ENCODE data around the gene DDB1. TPM values are rescaled to one million over a fixed set of nuclear protein-coding genes. Genes with fewer than 3 reads are reported as not detected.

Gene DDB1
- total RNA-seq (2014; rRNA removed) (450 and 451 TPM in 2 replicates), Bru-seq, nascent RNA (percentile 91 among the genes with signal in this experiment), BruChase-seq, experiment 1, labeled RNA remaining after a 6-hour chase (percentile 95 among the genes with signal in this experiment), BruChase-seq, experiment 2, labeled RNA remaining after a 2-hour chase (percentile 95 among the genes with signal in this experiment)
- long read RNA-seq, full-length matches to known transcripts, result 500 of 753 reads
- long read RNA-seq, partial matches to known transcripts, result 170 of 753 reads
- long read RNA-seq, other reads (novel, unspliced or antisense), result 83 of 753 reads

- peak within 1 kb of the TSS; percentile 88 for H3K4me2 ChIP-seq (ENCODE audit: low read length)
- peak; percentile 91 for ATAC-seq
- peak within 1 kb of the TSS; percentile 99 for H3K9ac ChIP-seq (ENCODE audit: low read length)
- H3K36me3 ChIP-seq (ENCODE audit: low read depth, low read length), result peaks cover 14% of the 10 kb centered on the region
- no peaks in the 10 kb centered on the region for H3K9me2 ChIP-seq (replicated peaks; ENCODE audit: low read length)
- peaks cover 58% of the 10 kb centered on the region for H3K79me2 ChIP-seq (ENCODE audit: low read length)
- peak; percentile 97 for DNase-seq
- H3K4me3 ChIP-seq (ENCODE audit: low read length), result peak within 1 kb of the TSS; percentile 95
- peaks cover 30% of the 10 kb centered on the region for H3K4me1 ChIP-seq (ENCODE audit: insufficient read depth, low read length)
- POLR2A ChIA-PET (ENCODE audit: unreplicated experiment), result no interaction called here
- no peaks in the 10 kb centered on the region for H3F3A ChIP-seq (ENCODE audit: low read length, unreplicated experiment)
- no peaks in the 10 kb centered on the region for H3K27me3 ChIP-seq (ENCODE audit: low read length)
- intact Hi-C loops (cut with micrococcal nuclease), result loop anchor here (10.0 kb wide), 1 partner anchor 78 kb away; no protein-coding TSS in a partner anchor
- H3K9me3 ChIP-seq (ENCODE audit: low read length), result no peaks in the 10 kb centered on the region
- no TSS peak for BruUV-seq (replicated peaks)
- H2AFZ ChIP-seq (ENCODE audit: low read length), result peak within 1 kb of the TSS; percentile 64
- H4K20me1 ChIP-seq (ENCODE audit: low read length), result peaks cover 23% of the 10 kb centered on the region
- CTCF ChIA-PET, result no interaction called here
- TF ChIP-seq CTCF (conservative IDR thresholded peaks at IDR 0.05; ENCODE audit: low read depth, low read length) (no peak), EZH2phosphoT487 (IDR thresholded peaks at IDR 0.05; ENCODE audit: borderline replicate concordance, low read length) (no peak), EZH2 (IDR thresholded peaks at IDR 0.05; ENCODE audit: low read length, unreplicated experiment) (no peak)
- H3K27ac ChIP-seq (ENCODE audit: low read length), result peak within 1 kb of the TSS; percentile 52
Observed at GRCh38 chr11:61332797-61333549, at the start of gene DDB1, which contains the start of gene TKFC. Gene DDB1 (minus strand): TSS chr11:61333105. CDS start chr11:61332968, 137 bp downstream. Gene TKFC (plus strand): TSS chr11:61333228. CDS start chr11:61334729, 1,501 bp downstream.

- no peaks in the 10 kb centered on the region for H3F3A ChIP-seq (ENCODE audit: low read length, unreplicated experiment)
- H3K36me3 ChIP-seq (ENCODE audit: low read depth, low read length), result no peaks in the 10 kb centered on the region
- H3K79me2 ChIP-seq (ENCODE audit: low read length), result no peaks in the 10 kb centered on the region
- POLR2A ChIA-PET (ENCODE audit: unreplicated experiment), result no interaction called here
- ATAC-seq (no peak), DNase-seq (no peak)
- CTCF ChIA-PET, result no interaction called here
- no peak overlapping the region for H3K4me3 ChIP-seq (ENCODE audit: low read length)
- no peaks in the 10 kb centered on the region for H4K20me1 ChIP-seq (ENCODE audit: low read length)
- H3K4me1 ChIP-seq (ENCODE audit: insufficient read depth, low read length), result peaks cover 13% of the 10 kb centered on the region
- no peak overlapping the region for H2AFZ ChIP-seq (ENCODE audit: low read length)
- H3K4me2 ChIP-seq (ENCODE audit: low read length), result no peak overlapping the region
- no TSS peak for BruUV-seq (replicated peaks)
- intact Hi-C loops (cut with micrococcal nuclease), result no loop called here
- no peaks in the 10 kb centered on the region for H3K27me3 ChIP-seq (ENCODE audit: low read length)
- no peak overlapping the region for H3K27ac ChIP-seq (ENCODE audit: low read length)
- TF ChIP-seq CTCF (conservative IDR thresholded peaks at IDR 0.05; ENCODE audit: low read depth, low read length) (no peak), EZH2phosphoT487 (IDR thresholded peaks at IDR 0.05; ENCODE audit: borderline replicate concordance, low read length) (no peak), EZH2 (IDR thresholded peaks at IDR 0.05; ENCODE audit: low read length, unreplicated experiment) (no peak)
- H3K9me3 ChIP-seq (ENCODE audit: low read length), result no peaks in the 10 kb centered on the region
- no peak overlapping the region for H3K9ac ChIP-seq (ENCODE audit: low read length)
- H3K9me2 ChIP-seq (replicated peaks; ENCODE audit: low read length), result no peaks in the 10 kb centered on the region
Observed at GRCh38 chr11:61380884-61381283, 48.0 kb upstream of the DDB1 start.
